NCI-H510A treated with DMSO at 0.1 percent for 48 hours (cell line): ENCODE data around the gene AHSG.
"Not testable (repeated sequence)": the region's sequence is repeated elsewhere in the genome, so short reads cannot be mapped to it uniquely, and the experiment has no call there.

Source experiments
- DNase-seq: peaks from one replicate; lab custom pipeline; 2025; lab: John Stamatoyannopoulos, UW

Gene AHSG, protein sequence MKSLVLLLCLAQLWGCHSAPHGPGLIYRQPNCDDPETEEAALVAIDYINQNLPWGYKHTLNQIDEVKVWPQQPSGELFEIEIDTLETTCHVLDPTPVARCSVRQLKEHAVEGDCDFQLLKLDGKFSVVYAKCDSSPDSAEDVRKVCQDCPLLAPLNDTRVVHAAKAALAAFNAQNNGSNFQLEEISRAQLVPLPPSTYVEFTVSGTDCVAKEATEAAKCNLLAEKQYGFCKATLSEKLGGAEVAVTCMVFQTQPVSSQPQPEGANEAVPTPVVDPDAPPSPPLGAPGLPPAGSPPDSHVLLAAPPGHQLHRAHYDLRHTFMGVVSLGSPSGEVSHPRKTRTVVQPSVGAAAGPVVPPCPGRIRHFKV

DNA sequence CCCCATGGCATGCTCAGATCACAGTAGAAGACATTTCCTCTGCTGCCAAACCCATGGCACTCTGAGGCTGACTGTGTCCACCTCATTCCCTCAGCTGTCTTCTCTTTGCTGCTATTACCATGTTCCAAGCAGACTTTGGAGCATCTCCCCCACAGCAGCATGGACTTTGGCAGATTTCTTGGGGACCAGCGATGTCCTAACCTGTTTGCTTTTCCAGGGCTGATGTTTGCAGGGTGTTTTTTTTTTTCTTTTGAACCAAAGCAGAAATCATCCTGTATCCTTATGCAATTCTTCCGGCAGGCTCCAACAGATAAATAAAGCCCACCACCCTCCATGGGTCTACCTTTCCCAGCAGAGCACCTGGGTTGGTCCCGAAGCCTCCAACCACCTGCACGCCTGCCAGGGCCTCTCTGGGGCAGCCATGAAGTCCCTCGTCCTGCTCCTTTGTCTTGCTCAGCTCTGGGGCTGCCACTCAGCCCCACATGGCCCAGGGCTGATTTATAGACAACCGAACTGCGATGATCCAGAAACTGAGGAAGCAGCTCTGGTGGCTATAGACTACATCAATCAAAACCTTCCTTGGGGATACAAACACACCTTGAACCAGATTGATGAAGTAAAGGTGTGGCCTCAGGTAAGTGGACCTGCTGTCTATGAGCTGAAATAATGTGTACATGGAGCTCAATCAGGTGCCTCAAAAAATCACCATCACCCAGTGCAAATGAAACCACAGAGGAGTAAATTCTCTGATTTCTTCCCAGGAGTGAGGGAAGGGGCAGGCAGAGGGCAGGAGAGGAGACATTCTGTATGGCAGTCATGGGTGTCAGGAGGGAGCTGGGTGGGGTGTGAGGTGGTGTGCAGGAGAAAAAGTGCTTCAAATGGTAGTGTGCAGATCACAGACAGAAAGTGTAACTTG lies at the start of gene AHSG:
TSS of gene AHSG (plus strand) at position 340 of the 916 bp plus-strand sequence. CDS start at position 422, 82 bp downstream.
- DNase-seq = no peak

DNA sequence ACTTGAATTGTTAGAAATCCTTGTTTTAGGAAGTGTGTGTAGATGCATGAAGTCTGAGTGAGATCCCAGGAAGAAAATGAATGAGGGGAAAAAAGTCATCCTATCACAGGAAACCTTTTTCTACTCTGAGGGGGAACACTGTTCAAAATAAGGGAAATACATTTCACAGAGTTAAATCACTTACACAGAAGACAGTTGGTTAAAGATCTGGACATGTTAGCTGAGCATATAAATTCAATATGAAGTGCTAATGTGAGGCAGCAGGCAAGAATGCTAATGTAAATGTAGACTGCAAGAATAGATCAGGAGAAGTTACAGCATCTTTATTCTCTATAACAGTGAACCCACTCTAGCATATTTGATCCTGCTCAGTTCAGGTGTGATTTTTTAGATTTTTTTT lies 48.3 kb upstream of the AHSG start:
- DNase-seq = no peak

DNA sequence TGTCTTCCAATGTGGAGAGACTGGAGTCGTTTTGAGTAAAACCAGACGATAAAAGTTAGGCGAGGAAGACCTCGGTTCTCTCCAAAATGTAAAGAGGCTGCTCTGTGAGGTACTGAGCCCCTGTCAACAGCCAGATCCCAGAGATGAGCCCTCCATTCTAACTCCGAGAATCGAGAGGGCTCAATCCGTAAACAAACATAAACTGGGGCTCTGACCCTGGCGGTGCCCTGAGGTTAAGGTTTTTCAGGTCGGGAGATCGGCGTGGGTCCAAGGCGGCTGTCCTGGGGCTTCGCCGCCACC lies 46.1 kb upstream of the AHSG start:
- DNase-seq = no peak

DNA sequence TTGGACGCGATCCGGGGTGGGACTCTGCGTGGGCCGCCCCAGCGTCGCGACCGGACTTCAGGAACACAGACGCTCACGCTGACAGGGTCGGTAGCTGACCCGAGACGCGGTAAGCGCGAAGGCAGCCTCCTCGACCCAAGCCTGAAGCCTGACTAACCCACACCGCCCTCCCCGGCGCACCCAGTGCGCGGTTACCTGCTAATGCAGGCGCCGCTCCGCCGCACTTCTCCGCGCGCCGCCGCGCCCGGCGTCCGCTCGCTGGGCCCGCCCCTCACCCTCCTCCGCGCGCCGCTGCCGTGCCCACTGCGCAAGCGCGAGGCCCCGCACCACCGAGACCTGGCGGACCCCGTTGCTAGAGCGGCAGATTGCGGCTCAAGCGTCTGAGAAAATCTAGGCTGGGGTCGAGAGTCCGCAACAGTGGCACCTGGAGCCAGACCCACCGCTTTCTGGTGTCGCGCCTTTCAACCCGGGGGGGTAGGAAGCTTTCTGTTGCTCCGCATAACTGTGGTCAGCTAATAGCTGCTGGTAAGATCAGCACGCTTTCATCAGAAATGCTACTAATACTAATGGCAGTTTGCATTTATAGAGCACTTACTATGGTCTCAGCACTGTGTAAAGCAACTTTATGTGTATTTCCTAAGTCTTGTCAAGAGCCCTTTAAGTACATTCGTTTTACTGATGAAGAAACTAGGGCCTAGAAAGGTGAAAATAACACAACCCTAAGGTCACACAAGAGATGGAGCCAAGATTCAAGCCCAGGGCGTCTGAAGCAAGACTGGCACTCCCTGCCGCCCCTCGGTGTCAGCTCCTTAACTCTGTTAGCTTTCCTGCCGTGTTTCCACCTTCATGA lies 45.6 kb upstream of the AHSG start, which contains the start of gene TBCCD1:
TSS of gene TBCCD1 (minus strand) at position 268 of the 850 bp plus-strand sequence. CDS start 3,010 bp downstream, outside the sequence.
- peak; percentile 81 for DNase-seq

DNA sequence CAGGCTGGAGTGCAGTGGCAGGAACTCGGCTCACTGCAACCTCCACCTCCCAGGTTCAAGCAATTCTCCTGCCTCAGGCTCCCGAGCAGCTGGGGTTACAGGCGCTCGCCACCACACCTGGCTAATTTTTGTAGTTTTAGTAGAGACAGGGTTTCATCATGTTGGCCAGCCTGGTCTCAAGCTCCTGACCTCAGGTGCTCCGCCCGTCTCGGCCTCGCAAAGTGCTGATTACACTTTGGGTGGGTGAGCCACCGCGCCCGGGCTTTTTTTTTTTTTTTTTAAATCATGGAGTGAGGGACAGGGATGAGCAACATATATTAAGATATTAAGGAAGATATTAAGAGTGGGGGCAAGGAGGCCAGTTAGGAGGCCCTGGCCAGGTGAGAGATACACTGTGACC lies 43.5 kb upstream of the AHSG start:
- DNase-seq = not testable (repeated sequence)

DNA sequence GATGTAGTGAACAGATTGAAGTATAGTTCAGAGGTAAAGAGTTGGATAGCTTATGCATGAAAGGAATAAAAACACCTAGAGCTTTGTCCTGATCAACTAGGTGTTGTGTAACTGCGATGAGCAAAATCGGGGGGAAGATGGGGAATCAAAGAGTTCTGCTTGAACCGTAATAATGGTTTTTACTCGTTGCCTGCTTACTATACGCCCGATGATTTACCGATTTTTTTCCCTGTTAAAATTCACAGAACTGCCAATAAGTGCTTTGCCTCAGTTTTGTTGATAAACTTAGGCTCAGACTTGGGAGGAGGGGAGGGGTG lies 43.1 kb upstream of the AHSG start:
- DNase-seq = no peak

DNA sequence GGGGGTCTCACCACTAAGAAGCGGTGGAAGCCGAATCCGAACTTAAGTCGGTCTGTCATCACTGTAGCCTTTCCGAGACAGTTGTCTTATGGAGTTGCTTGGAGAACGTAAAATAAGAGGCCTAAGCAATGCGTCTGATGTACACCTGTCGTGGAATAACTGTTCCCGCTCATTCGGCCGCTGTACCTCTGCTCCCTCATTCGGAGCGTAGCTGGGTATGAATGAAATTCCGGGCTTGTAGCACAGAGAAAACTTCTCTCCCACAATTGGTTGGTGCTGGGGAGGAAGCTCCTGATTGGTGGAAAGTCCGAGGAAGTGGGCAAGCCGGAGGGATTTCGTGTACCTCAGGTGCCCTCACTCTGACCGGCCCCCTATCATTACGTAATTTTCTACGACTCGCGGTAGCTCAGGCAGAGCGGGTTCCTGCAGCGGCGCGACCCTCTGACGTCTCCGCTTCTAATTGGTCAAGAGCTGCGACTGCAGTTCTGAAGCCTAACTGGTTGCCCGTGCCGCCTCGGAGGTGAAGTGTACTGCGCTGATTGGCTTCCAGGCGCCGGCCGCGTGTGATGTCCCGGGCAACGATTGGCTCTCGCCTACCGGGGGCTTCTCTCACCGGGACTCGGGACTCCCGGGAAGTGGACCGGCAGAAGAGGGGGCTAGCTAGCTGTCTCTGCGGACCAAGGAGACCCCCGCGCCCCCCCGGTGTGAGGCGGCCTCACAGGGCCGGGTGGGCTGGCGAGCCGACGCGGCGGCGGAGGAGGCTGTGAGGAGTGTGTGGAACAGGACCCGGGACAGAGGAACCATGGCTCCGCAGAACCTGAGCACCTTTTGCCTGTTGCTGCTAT lies 42.5 kb upstream of the AHSG start, which contains the start of gene DNAJB11:
TSS of gene DNAJB11 (plus strand) at position 625 of the 845 bp plus-strand sequence. CDS start at position 803, 178 bp downstream.
- peak; percentile 99 for DNase-seq

DNA sequence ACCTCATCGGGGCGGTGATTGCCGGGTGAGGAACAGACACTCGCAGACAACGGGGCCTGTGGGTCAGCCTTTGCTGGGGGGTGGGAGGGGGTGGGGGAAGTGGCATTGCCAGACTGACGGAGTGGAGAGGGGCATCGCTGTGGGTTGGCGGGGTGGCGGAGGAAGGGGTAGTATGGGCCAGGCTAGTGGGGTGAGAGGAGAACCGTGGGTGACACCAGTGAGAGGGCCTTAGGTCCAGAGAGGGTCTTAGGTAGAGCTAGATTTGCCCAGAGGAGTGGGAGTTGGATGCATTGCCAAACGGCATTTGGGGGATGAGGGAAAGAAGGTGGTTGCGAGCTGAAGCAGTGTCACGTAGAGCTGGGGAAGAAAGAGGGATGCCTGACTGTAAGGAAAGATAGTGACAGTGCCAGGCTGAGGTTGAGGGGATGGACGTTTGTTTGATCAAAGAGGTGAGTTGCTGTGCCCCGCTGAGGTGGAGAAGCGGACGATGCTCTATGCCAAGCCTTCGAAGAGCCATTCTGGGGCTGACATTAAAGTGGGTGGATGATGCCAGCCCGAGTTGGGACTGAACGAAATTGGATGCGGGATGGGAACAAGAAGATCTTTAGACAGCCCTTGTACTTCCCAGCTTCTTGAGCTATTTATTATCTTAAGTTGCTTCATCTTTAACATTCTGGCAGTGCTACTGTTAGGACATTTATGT lies 41.8 kb upstream of the AHSG start:
- no peak for DNase-seq

DNA sequence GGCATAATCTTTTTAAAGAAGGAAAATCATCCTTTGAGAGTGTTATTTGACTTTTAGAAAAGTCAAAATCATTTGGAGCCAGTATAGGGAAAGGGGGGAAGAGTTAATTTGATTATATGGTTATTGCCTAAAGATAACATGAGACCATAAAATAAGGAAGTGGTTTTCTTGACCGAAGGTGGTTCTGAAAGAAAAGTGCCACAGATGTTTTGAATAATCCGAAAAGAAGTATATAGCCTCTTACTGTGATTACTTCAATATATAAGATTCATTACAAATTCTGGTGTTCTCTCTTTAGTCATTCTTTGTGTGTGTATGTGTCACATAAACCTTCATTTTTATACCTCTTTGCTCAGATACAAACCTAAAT lies 41.2 kb upstream of the AHSG start:
- no peak for DNase-seq

DNA sequence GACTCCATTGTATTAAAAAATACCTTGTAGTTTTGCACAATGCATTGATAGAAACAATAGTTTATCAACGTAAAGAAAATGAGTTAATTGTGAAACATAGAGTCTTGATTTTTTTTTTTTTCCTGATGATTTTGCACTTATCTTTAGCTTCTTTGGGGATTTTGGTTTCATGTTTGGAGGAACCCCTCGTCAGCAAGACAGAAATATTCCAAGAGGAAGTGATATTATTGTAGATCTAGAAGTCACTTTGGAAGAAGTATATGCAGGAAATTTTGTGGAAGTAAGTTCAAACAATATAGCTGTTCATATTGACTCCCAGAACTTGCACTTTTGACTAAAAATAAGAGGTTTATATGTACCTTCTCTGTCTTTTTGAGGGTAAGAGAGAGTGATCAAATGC lies 35.3 kb upstream of the AHSG start:
- DNase-seq = no peak

DNA sequence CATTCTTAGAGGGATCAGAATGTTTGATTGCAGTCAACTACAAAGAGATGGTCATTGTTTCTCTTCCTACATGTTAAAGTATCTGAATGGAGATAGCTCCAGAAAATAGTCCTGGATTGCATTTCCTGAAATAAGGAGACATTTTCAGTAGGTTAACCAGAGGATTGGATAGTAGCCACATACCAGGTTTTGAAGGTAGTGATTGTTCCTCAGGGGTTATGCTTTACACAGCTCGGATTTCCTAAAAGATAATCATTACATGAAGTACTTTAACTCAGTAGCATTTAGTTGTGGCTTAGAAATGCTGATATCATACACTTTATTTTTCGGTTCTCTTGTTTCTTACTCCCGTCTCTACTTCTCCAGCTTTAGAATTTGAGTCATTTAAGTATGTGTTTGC lies 32.1 kb upstream of the AHSG start:
- DNase-seq = no peak

DNA sequence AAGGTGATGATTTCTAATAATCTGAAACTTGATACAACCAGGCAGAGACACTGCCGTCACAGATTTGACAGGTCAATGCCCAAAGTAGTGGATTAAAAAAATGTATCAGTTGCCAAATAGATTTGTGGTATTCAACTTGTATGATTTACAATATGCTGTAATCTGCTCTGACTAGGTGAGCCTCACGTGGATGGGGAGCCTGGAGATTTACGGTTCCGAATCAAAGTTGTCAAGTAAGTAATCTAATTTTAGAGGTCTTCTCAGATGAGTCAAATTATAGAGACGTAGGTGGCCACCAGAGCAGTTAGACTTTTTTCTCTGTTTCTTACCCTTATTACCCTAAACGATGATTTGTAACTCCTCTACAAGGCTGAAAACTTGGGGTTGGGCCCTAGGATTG lies 30.3 kb upstream of the AHSG start:
- DNase-seq = no peak

DNA sequence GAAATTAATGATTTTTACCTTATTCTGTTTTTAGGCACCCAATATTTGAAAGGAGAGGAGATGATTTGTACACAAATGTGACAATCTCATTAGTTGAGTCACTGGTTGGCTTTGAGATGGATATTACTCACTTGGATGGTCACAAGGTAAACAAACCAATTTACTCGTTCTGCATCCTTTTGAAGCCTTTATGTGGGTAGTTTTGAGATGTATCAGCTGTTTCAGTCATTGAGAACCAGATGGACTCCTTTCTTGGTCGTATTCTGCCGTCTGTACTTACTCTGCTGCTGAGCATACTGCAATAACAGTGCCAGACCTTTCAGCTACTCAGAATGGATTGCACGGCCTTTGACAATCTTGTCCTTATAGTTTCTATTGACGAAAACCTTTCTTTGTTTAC lies 29.0 kb upstream of the AHSG start:
- DNase-seq = no peak

DNA sequence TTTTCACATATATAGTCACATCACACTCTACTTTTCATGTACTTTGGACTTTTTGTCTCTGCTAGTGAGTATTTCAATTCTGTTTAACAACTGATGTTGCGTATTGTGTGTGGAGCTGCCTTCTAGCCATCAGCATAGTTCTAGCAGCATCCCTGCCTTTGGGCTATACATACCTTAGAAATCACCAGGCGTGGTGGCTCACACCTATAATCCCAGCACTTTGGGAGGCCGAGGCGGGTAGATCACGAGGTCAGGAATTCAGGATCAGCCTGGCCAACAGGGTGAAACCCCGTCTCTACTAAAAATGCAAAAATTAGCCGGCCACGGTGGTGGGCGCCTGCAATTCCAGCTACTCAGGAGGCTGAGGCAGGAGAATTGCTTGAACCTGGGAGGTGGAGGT lies 26.6 kb upstream of the AHSG start:
- DNase-seq = not testable (repeated sequence)

DNA sequence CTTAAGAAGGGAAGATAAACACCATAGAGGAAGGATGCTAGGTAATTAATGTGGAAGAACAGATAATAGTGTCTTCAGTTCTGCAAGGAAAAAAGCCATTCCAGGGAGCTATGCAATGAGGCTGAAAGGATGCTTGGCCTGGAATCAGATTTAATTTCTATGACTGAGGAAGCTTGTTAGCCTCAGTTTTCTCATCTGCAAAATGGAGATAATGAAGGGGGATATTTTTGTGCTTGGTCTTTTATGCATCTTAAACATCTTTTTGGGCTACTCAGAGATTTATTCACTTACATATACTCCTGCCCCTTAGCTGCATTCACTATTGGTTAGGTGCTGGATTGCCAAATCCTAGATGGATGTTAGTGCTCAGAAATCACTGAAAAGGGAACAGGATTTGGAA lies 25.7 kb upstream of the AHSG start:
- no peak for DNase-seq

DNA sequence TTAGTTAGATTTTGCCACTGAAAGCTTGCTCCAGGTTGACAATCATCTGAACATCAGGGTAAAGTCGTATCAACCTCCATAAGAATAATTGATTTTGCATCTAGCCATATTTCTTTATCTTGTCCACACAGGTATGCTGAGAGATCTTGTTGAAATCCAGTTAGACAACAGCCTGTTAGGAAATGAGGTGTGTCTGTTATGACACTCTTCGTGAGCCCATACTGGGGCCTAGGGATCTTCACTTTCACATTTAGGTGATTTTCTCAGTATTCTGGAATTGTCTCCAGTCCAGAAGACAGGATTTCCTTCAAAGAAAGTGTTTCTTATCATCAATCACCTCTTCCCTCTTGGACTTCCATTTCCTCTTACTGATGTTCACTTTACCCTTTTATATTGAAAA lies 24.2 kb upstream of the AHSG start:
- DNase-seq = no peak

DNA sequence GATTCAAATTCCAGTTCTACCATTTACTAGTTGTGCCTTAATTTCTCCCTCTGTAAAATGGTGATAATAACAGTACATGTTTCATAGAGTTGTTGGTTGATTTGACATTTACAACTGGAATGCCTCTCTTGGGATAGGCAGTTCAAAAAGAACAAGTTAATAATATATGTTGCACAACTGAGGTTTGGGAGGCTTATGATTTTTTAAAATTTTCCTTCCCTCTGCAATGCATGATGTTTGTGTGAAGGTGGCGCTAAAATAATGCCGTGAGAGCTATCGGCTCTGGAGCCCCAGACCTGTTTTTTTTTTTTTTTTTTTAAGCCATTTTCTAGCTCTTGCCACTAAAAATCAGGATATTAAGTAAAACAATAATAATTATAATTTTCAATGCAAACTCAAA lies 23.7 kb upstream of the AHSG start:
- no peak for DNase-seq

DNA sequence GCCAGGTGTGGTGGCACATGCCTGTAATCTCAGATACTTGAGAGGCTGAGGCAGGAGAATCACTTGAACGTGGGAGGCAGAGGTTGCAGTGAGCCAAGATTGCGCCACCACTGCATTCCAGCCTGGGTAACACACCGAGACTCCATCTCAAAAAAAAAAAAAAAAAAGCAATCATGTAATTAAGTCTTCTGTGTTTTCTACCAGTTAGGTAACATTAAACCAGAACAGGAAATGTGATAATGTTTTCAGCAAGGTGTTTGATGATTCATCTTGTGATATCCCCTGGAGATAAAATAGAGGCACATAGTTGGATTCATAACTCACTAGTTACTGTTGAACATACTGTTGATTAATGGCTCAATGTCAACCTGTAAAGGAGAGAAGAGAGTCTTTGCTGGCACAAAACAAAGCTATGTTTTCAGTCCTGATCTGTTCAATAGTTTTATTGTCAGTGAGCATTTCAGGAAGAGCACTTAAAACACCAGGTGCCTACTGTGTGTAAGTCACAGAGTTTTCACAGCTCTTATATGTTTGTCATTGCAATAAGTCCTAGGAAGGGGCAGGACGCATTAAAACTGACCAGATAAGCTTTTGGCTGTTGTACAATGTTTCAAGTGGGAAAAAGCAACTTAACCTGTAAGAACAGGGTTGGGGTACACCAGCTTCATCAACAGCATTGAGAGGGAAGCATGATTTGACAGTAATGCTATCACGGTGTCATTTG lies 22.8 kb upstream of the AHSG start:
- no peak for DNase-seq

DNA sequence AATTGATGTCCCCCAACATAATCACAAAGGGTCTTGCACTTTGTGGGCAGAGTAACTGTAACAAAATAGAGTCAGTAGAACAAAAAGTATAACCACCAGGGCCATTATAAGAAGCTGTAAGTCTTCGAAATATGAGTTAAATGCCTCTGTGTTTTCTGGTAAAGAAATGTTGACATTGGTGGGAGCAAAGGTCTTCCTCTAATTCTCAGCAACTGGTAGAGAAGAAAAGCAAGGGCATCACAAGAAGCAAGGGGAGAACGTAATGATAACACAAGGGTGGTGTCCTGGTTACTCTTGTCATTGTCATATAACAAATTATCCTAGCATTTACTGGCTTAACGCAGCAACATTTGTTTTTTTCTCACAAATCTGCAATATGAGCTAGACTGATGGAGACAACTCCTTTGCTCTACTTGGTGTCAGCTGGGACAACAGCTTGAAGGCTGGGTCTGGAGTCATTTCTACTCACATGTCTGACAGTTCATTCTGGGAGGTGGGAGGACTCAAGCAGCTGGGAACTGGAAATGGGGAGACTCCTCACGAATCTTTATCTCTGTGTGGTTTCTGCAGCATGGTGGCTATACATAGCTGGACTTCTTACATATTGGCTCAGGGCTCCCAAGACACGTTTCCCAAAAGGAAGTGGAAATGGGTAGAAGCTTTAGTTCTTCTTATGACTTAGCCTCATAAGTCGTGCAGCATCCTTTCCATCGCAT lies 22.1 kb upstream of the AHSG start:
- DNase-seq = no peak

DNA sequence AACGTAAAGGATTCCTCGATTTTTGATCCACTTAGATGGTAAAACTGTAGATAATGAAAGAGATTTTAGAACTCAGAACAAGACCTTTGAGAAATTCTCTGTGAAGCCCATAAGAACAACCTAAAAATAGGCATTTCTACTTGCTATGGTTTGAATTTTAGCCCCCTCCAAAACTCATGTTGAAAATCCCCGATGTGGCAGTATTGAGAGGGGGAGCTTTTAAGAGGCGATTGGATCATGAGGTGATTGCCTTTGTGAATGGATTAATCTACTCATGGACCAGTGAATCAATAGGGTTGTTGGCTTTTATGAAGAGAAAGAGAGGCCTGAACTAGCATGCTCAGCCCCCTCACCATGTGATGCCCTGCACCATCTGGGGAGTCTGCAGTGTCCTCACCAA lies 20.2 kb upstream of the AHSG start:
- no peak for DNase-seq
